ENCODE measurements around the gene DNAJC16. TPM values are rescaled to one million over a fixed set of nuclear protein-coding genes. Genes with fewer than 3 reads are reported as not detected.

DNAJC16 gene
- total and polyA plus RNA-seq, 2 donors (not counting 1 experiment from before 2014, with no cell fraction given) = 18.8 to 18.9 TPM

GRCh38 chr1:15574741-15575140, 48.1 kb downstream of the DNAJC16 start:
- TF ChIP-seq CTCF (conservative IDR thresholded peaks at IDR 0.05 in 1 of 2, IDR thresholded peaks at IDR 0.05 in 1 of 2; ENCODE audit: low read depth in 1 of 2, low read length in 2 of 2) (no peak), EZH2 (IDR thresholded peaks at IDR 0.05; ENCODE audit: low read length, missing control alignments) (no peak)
- H3K9me3 ChIP-seq (ENCODE audit: control insufficient read depth, insufficient read depth, low read depth, low read length) = no peaks in the 10 kb centered on the region
- no peak overlapping the region for H3K4me2 ChIP-seq (ENCODE audit: extremely low read depth, insufficient read depth, low read length)
- H3K27ac ChIP-seq (ENCODE audit: insufficient read depth, low read length) = no peak overlapping the region
- no peaks in the 10 kb centered on the region for H3K27me3 ChIP-seq (ENCODE audit: control insufficient read depth, insufficient read depth, low read length)
- H3K4me1 ChIP-seq (ENCODE audit: control insufficient read depth, extremely low read depth, insufficient read depth, low read length) = no peaks in the 10 kb centered on the region
- H3K4me3 ChIP-seq (replicated peaks in 1 of 4; ENCODE audit: control extremely low read depth in 1 of 4, insufficient read depth in 1 of 4, low read depth in 3 of 4, low read length in 4 of 4) = no peak overlapping the region
- no peak overlapping the region for H3K9ac ChIP-seq (ENCODE audit: insufficient read depth, low read length)
- no peaks in the 10 kb centered on the region for H3K79me2 ChIP-seq (ENCODE audit: control insufficient read depth, insufficient read depth, low read length)
- DNase-seq (ENCODE audit: low read depth in 2 of 2) = no peak
- no peak overlapping the region for H2AFZ ChIP-seq (ENCODE audit: low read length)
- no peaks in the 10 kb centered on the region for H4K20me1 ChIP-seq (ENCODE audit: control insufficient read depth, extremely low read depth, insufficient read depth, low read length)
- no peaks in the 10 kb centered on the region for H3K36me3 ChIP-seq (ENCODE audit: control insufficient read depth, insufficient read depth, low read length)

- H3K36me3 ChIP-seq (ENCODE audit: control insufficient read depth, insufficient read depth, low read length) = no peaks in the 10 kb centered on the region
- H3K27ac ChIP-seq (ENCODE audit: insufficient read depth, low read length) = no peak overlapping the region
- H2AFZ ChIP-seq (ENCODE audit: low read length) = no peak overlapping the region
- no peak overlapping the region for H3K4me2 ChIP-seq (ENCODE audit: extremely low read depth, insufficient read depth, low read length)
- no peak for DNase-seq (ENCODE audit: low read depth in 2 of 2)
- H3K9ac ChIP-seq (ENCODE audit: insufficient read depth, low read length) = no peak overlapping the region
- H3K79me2 ChIP-seq (ENCODE audit: control insufficient read depth, insufficient read depth, low read length) = no peaks in the 10 kb centered on the region
- H3K4me3 ChIP-seq (replicated peaks in 1 of 4; ENCODE audit: control extremely low read depth in 1 of 4, insufficient read depth in 1 of 4, low read depth in 3 of 4, low read length in 4 of 4) = no peak overlapping the region
- H3K4me1 ChIP-seq (ENCODE audit: control insufficient read depth, extremely low read depth, insufficient read depth, low read length) = no peaks in the 10 kb centered on the region
- H3K9me3 ChIP-seq (ENCODE audit: control insufficient read depth, insufficient read depth, low read depth, low read length) = no peaks in the 10 kb centered on the region
- no peaks in the 10 kb centered on the region for H4K20me1 ChIP-seq (ENCODE audit: control insufficient read depth, extremely low read depth, insufficient read depth, low read length)
- TF ChIP-seq CTCF (conservative IDR thresholded peaks at IDR 0.05 in 1 of 2, IDR thresholded peaks at IDR 0.05 in 1 of 2; ENCODE audit: low read depth in 1 of 2, low read length in 2 of 2) (no peak), EZH2 (IDR thresholded peaks at IDR 0.05; ENCODE audit: low read length, missing control alignments) (no peak)
- no peaks in the 10 kb centered on the region for H3K27me3 ChIP-seq (ENCODE audit: control insufficient read depth, insufficient read depth, low read length)
Measured at GRCh38 chr1:15575549-15576150, 49.0 kb downstream of the DNAJC16 start.

- no peaks in the 10 kb centered on the region for H4K20me1 ChIP-seq (ENCODE audit: control insufficient read depth, extremely low read depth, insufficient read depth, low read length)
- no peak for DNase-seq (ENCODE audit: low read depth in 2 of 2)
- no peak overlapping the region for H3K4me2 ChIP-seq (ENCODE audit: extremely low read depth, insufficient read depth, low read length)
- H2AFZ ChIP-seq (ENCODE audit: low read length) = no peak overlapping the region
- H3K9me3 ChIP-seq (ENCODE audit: control insufficient read depth, insufficient read depth, low read depth, low read length) = no peaks in the 10 kb centered on the region
- H3K4me1 ChIP-seq (ENCODE audit: control insufficient read depth, extremely low read depth, insufficient read depth, low read length) = no peaks in the 10 kb centered on the region
- no peaks in the 10 kb centered on the region for H3K36me3 ChIP-seq (ENCODE audit: control insufficient read depth, insufficient read depth, low read length)
- H3K27me3 ChIP-seq (ENCODE audit: control insufficient read depth, insufficient read depth, low read length) = no peaks in the 10 kb centered on the region
- no peaks in the 10 kb centered on the region for H3K79me2 ChIP-seq (ENCODE audit: control insufficient read depth, insufficient read depth, low read length)
- no peak for TF ChIP-seq CTCF (conservative IDR thresholded peaks at IDR 0.05 in 1 of 2, IDR thresholded peaks at IDR 0.05 in 1 of 2; ENCODE audit: low read depth in 1 of 2, low read length in 2 of 2)
- TF ChIP-seq EZH2 (IDR thresholded peaks at IDR 0.05; ENCODE audit: low read length, missing control alignments) = no peak
- H3K27ac ChIP-seq (ENCODE audit: insufficient read depth, low read length) = no peak overlapping the region
- H3K9ac ChIP-seq (ENCODE audit: insufficient read depth, low read length) = no peak overlapping the region
- no peak overlapping the region for H3K4me3 ChIP-seq (replicated peaks in 1 of 4; ENCODE audit: control extremely low read depth in 1 of 4, insufficient read depth in 1 of 4, low read depth in 3 of 4, low read length in 4 of 4)
Measured at GRCh38 chr1:15577691-15578090, 51.0 kb downstream of the DNAJC16 start.
